Stimulated activated naive CD8-positive, alpha-beta T cell treated with anti-CD3 and anti-CD28 coated beads, Interleukin-15, Interleukin-2, amounts not matched to agents 100 U/mL and 50 U/mL, for 24 hours (primary cell): ENCODE results near the gene CPVL.
A peak's percentile ranks its signal among the peaks of the same experiment; 100 is the strongest.

Experiments
- ATAC-seq: fragments of 150-1000 bp; cut with Tn5 transposase; one replicate; pipeline ENCODE4 v1.10.0; 2021
- DNase-seq: peaks from one replicate; pipeline ENCODE4 v3.0.0; 2021

Gene CPVL

GRCh38 chr7:29146057-29146706 is at the start of gene CPVL:
TSS of gene CPVL (minus strand) at chr7:29146537. CDS start at chr7:29121061, 25,476 bp downstream.
- ATAC-seq = no peak
- peak; percentile 8 for DNase-seq

- DNase-seq (peak; percentile 49), ATAC-seq (peak; percentile 72)
Measured at GRCh38 chr7:29194594-29195427, 48.5 kb upstream of the CPVL start, which contains the start of gene CHN2. TSS of gene CHN2 (plus strand) at chr7:29194775.

- DNase-seq = peak; percentile 6
- ATAC-seq = no peak
Measured at GRCh38 chr7:29194206-29194593, 47.9 kb upstream of the CPVL start.

- no peak for ATAC-seq
- no peak for DNase-seq
Measured at GRCh38 chr7:29193316-29194205, 47.2 kb upstream of the CPVL start.

GRCh38 chr7:29192811-29193210 is 46.5 kb upstream of the CPVL start:
- DNase-seq (no peak), ATAC-seq (no peak)

- DNase-seq (no peak), ATAC-seq (no peak)
Measured at GRCh38 chr7:29192323-29192722, 46.0 kb upstream of the CPVL start.

- ATAC-seq (no peak), DNase-seq (no peak)
Measured at GRCh38 chr7:29190349-29191045, 44.2 kb upstream of the CPVL start.

- DNase-seq = peak; percentile 64
- ATAC-seq = peak; percentile 44
Measured at GRCh38 chr7:29189743-29190201, 43.4 kb upstream of the CPVL start.

- DNase-seq (no peak), ATAC-seq (no peak)
Measured at GRCh38 chr7:29185613-29186012, 39.3 kb upstream of the CPVL start.

GRCh38 chr7:29184599-29184998 is 38.3 kb upstream of the CPVL start:
- DNase-seq (no peak), ATAC-seq (no peak)

GRCh38 chr7:29179115-29179514 is 32.8 kb upstream of the CPVL start:
- no peak for ATAC-seq
- DNase-seq = no peak

GRCh38 chr7:29177963-29178600 is 31.7 kb upstream of the CPVL start:
- DNase-seq = peak; percentile 35
- ATAC-seq = peak; percentile 85

- no peak for DNase-seq
- no peak for ATAC-seq
Measured at GRCh38 chr7:29173458-29173857, 27.1 kb upstream of the CPVL start.

GRCh38 chr7:29170781-29171180 is 24.4 kb upstream of the CPVL start:
- ATAC-seq = no peak

GRCh38 chr7:29167721-29168120 is 21.4 kb upstream of the CPVL start:
- no peak for DNase-seq
- ATAC-seq = no peak

More at GRCh38 chr7:29170781-29171180, 24.4 kb upstream of the CPVL start:
- DNase-seq = no peak

GRCh38 chr7:29163854-29164253 is 17.5 kb upstream of the CPVL start:
- no peak for ATAC-seq
- DNase-seq = no peak

GRCh38 chr7:29162577-29162976 is 16.2 kb upstream of the CPVL start:
- ATAC-seq (no peak), DNase-seq (no peak)

GRCh38 chr7:29161231-29161630 is 14.9 kb upstream of the CPVL start:
- no peak for DNase-seq
- ATAC-seq = no peak

GRCh38 chr7:29160080-29160479 is 13.7 kb upstream of the CPVL start:
- DNase-seq = no peak
- no peak for ATAC-seq

- ATAC-seq (no peak), DNase-seq (no peak)
Measured at GRCh38 chr7:29158795-29159423, 12.6 kb upstream of the CPVL start.
